ENCODE data around the gene RERE.
"Not testable (repeated sequence)": the region's sequence is repeated elsewhere in the genome, so short reads cannot be mapped to it uniquely, and the experiment has no call there.

RERE gene

GRCh38 chr1:8398677-8399076 is 418.8 kb downstream of the RERE start:
- no peak overlapping the region for H3K4me3 ChIP-seq (ENCODE audit: low read length)
- no peak for DNase-seq (ENCODE audit: low read depth, low spot score)

GRCh38 chr1:8398086-8398485 is 419.4 kb downstream of the RERE start:
- no peak for DNase-seq (ENCODE audit: low read depth, low spot score)
- H3K4me3 ChIP-seq (ENCODE audit: low read length), result no peak overlapping the region

- no peak overlapping the region for H3K4me3 ChIP-seq (ENCODE audit: low read length)
- no peak for DNase-seq (ENCODE audit: low read depth, low spot score)
These were observed 419.9 kb downstream of the RERE start for GRCh38 chr1:8397511-8397910.

GRCh38 chr1:8396786-8397406 is 420.5 kb downstream of the RERE start:
- H3K4me3 ChIP-seq (ENCODE audit: low read length), result no peak overlapping the region
- no peak for DNase-seq (ENCODE audit: low read depth, low spot score)

GRCh38 chr1:8396083-8396785 is 421.2 kb downstream of the RERE start:
- H3K4me3 ChIP-seq (ENCODE audit: low read length), result no peak overlapping the region
- no peak for DNase-seq (ENCODE audit: low read depth, low spot score)

- no peak overlapping the region for H3K4me3 ChIP-seq (ENCODE audit: low read length)
- DNase-seq (ENCODE audit: low read depth, low spot score), result peak; percentile 36
These were observed 422.0 kb downstream of the RERE start for GRCh38 chr1:8395433-8395866.

- DNase-seq (ENCODE audit: low read depth, low spot score), result no peak
- H3K4me3 ChIP-seq (ENCODE audit: low read length), result no peak overlapping the region
These were observed 422.8 kb downstream of the RERE start for GRCh38 chr1:8394456-8395321.

- H3K4me3 ChIP-seq (ENCODE audit: low read length), result no peak overlapping the region
- DNase-seq (ENCODE audit: low read depth, low spot score), result no peak
These were observed 424.9 kb downstream of the RERE start for GRCh38 chr1:8392522-8392921.

GRCh38 chr1:8390707-8391106 is 426.7 kb downstream of the RERE start:
- no peak overlapping the region for H3K4me3 ChIP-seq (ENCODE audit: low read length)

GRCh38 chr1:8389958-8390535 is 427.4 kb downstream of the RERE start:
- no peak for DNase-seq (ENCODE audit: low read depth, low spot score)
- no peak overlapping the region for H3K4me3 ChIP-seq (ENCODE audit: low read length)

More at GRCh38 chr1:8390707-8391106, 426.7 kb downstream of the RERE start:
- no peak for DNase-seq (ENCODE audit: low read depth, low spot score)

GRCh38 chr1:8388732-8389562 is 428.5 kb downstream of the RERE start:
- no peak overlapping the region for H3K4me3 ChIP-seq (ENCODE audit: low read length)
- DNase-seq (ENCODE audit: low read depth, low spot score), result no peak

- H3K4me3 ChIP-seq (ENCODE audit: low read length), result no peak overlapping the region
- no peak for DNase-seq (ENCODE audit: low read depth, low spot score)
These were observed 431.2 kb downstream of the RERE start for GRCh38 chr1:8386247-8386646.

- no peak overlapping the region for H3K4me3 ChIP-seq (ENCODE audit: low read length)
- DNase-seq (ENCODE audit: low read depth, low spot score), result no peak
These were observed 432.9 kb downstream of the RERE start for GRCh38 chr1:8384577-8384976.

- H3K4me3 ChIP-seq (ENCODE audit: low read length), result no peak overlapping the region
- DNase-seq (ENCODE audit: low read depth, low spot score), result no peak
These were observed 433.4 kb downstream of the RERE start for GRCh38 chr1:8384088-8384487.

GRCh38 chr1:8382608-8383505 is 434.6 kb downstream of the RERE start:
- no peak for DNase-seq (ENCODE audit: low read depth, low spot score)
- no peak overlapping the region for H3K4me3 ChIP-seq (ENCODE audit: low read length)

- DNase-seq (ENCODE audit: low read depth, low spot score), result no peak
- no peak overlapping the region for H3K4me3 ChIP-seq (ENCODE audit: low read length)
These were observed 435.4 kb downstream of the RERE start for GRCh38 chr1:8382051-8382505.

GRCh38 chr1:8381618-8382017 is 435.8 kb downstream of the RERE start:
- H3K4me3 ChIP-seq (ENCODE audit: low read length), result no peak overlapping the region
- no peak for DNase-seq (ENCODE audit: low read depth, low spot score)

GRCh38 chr1:8380310-8380709 is 437.1 kb downstream of the RERE start:
- not testable (repeated sequence) for H3K4me3 ChIP-seq (ENCODE audit: low read length); DNase-seq (ENCODE audit: low read depth, low spot score)
